SK-N-SH (cell line): Measurements from ENCODE around the gene MCRS1. TPM values are rescaled to one million over a fixed set of nuclear protein-coding genes. Genes with fewer than 3 reads are reported as not detected.
A peak's percentile ranks its signal among the peaks of the same experiment; 100 is the strongest.

Experiments used
- CTCF ChIA-PET: fragments of 300-600, 350-600 bp; formaldehyde crosslinking; extraction: SDS; loops from one replicate; lab custom pipeline; 2021; lab: Yijun Ruan, JAX
- POLR2A ChIA-PET: fragments of 350-600 bp; sonication (Branson Sonifier 250); formaldehyde crosslinking; extraction: SDS; loops from one replicate; lab custom pipeline; 2020; ENCODE audit warnings: antibody characterized with exemption, inconsistent platforms; lab: Yijun Ruan, JAX
- DNase-seq: peaks from one replicate; pipeline ENCODE4 v3.0.0; 2012
- H2AFZ ChIP-seq: fragments of 200-600 bp; sonication (generic); 2 replicates; pipeline ENCODE4 v1.8.1; 2016; ENCODE audit warnings: antibody characterized with exemption, mild to moderate bottlenecking, low read depth
- H3F3A ChIP-seq: fragments of 200-600 bp; sonication (generic); replicated peaks from 2 replicates; pipeline ENCODE3; 2016; ENCODE audit warnings: antibody characterized with exemption, mild to moderate bottlenecking; ENCODE audit not compliant: insufficient read depth
- H3K27ac ChIP-seq, 2 experiments: fragments of 200-500 bp in 1 of 2; fragments of 200-600 bp in 1 of 2; sonication (Bioruptor generic) in 1 of 2; sonication (generic), shearing (Covaris generic) in 1 of 2; 2 replicates each; pipeline versions ENCODE4 v1.5.1 to v1.6.1; 2014 to 2016; ENCODE audit warnings: low read depth in 2 of 2, inconsistent platforms in 1 of 2, low read length in 1 of 2, mild to moderate bottlenecking in 1 of 2, mixed read lengths in 1 of 2
- H3K27me3 ChIP-seq: fragments of 200-600 bp; sonication (generic), shearing (Covaris generic); 2 replicates; pipeline ENCODE4 v1.6.1; 2016; ENCODE audit warnings: mixed run types; ENCODE audit not compliant: insufficient read depth
- H3K36me3 ChIP-seq, 2 experiments: fragments of 200-500 bp in 1 of 2; fragments of 200-600 bp in 1 of 2; sonication (Bioruptor generic) in 1 of 2; sonication (generic) in 1 of 2; replicated peaks in 1 of 2; 2 replicates each; pipeline versions ENCODE3 to v1.5.1; 2014 to 2016; ENCODE audit warnings: low read length in 1 of 2, mild to moderate bottlenecking in 1 of 2; ENCODE audit not compliant: insufficient read depth in 2 of 2, control insufficient read depth in 1 of 2
- H3K4me1 ChIP-seq, 2 experiments: fragments of 200-500 bp in 1 of 2; fragments of 200-600 bp in 1 of 2; sonication (Bioruptor generic) in 1 of 2; sonication (generic), shearing (Covaris generic) in 1 of 2; 2 replicates each; pipeline versions ENCODE4 v1.5.1 to v1.6.1; 2014 to 2016; ENCODE audit warnings: low read depth in 1 of 2, low read length in 1 of 2, mixed run types in 1 of 2; ENCODE audit not compliant: insufficient read depth in 2 of 2, control insufficient read depth in 1 of 2
- H3K4me2 ChIP-seq: fragments of 200-600 bp; sonication (generic), shearing (Covaris generic); 2 replicates; pipeline ENCODE4 v1.6.1; 2017; ENCODE audit warnings: mixed run types
- H3K4me3 ChIP-seq, 2 experiments: fragments of 200-500 bp in 1 of 2; fragments of 200-600 bp in 1 of 2; sonication (Bioruptor generic) in 1 of 2; sonication (generic), shearing (Covaris generic) in 1 of 2; 2 replicates each; pipeline versions ENCODE4 v1.5.1 to v1.8.1; 2014 to 2016; ENCODE audit warnings: low read depth in 2 of 2, inconsistent platforms in 1 of 2, low read length in 1 of 2, mild to moderate bottlenecking in 1 of 2, mixed read lengths in 1 of 2, moderate library complexity in 1 of 2
- H3K79me2 ChIP-seq: fragments of 200-600 bp; sonication (generic); 2 replicates; pipeline ENCODE4 v1.8.1; 2017; ENCODE audit warnings: mild to moderate bottlenecking; ENCODE audit not compliant: insufficient read depth
- H3K9ac ChIP-seq: fragments of 200-600 bp; sonication (generic); 2 replicates; pipeline ENCODE4 v1.6.1; 2017; ENCODE audit warnings: mixed run types
- H3K9me2 ChIP-seq: fragments of 200-600 bp; sonication (generic); 2 replicates; pipeline ENCODE4 v1.6.1; 2017; ENCODE audit warnings: mixed run types
- H3K9me3 ChIP-seq: fragments of 200-600 bp; sonication (generic); 2 replicates; pipeline ENCODE4 v1.6.1; 2017; ENCODE audit warnings: mixed run types, mild to moderate bottlenecking, moderate library complexity
- H4K20me1 ChIP-seq: fragments of 200-600 bp; sonication (generic); 2 replicates; pipeline ENCODE4 v1.6.1; 2017; ENCODE audit warnings: mild to moderate bottlenecking, mixed run types; ENCODE audit not compliant: insufficient read depth
- CHD2 ChIP-seq: fragments of 150-350 bp; IDR thresholded peaks from 2 replicates; pipeline ENCODE4 v1.6.1; 2018; ENCODE audit warnings: low read length; ENCODE audit not compliant: partially characterized antibody
- CTCF ChIP-seq: fragments of 200-600 bp; sonication (generic); IDR thresholded peaks from 2 replicates; pipeline ENCODE4 v1.6.1; 2017; ENCODE audit warnings: antibody characterized with exemption, mild to moderate bottlenecking, moderate library complexity
- EP300 ChIP-seq, 2 experiments: IDR thresholded peaks; 2 replicates each; pipeline versions ENCODE4 v1.4.0 to v1.6.1; 2012; ENCODE audit warnings: borderline replicate concordance in 1 of 2, low read depth in 1 of 2, low read length in 1 of 2
- EZH2phosphoT487 ChIP-seq: fragments of 200-600 bp; sonication (generic); IDR thresholded peaks from 2 replicates; pipeline ENCODE4 v1.6.1; 2017; ENCODE audit warnings: low read depth, mixed run types, mild to moderate bottlenecking, antibody characterized with exemption, moderate library complexity, borderline replicate concordance
- FOSL2 ChIP-seq: IDR thresholded peaks from 2 replicates; pipeline ENCODE4 v1.4.0; 2012; ENCODE audit warnings: low read depth, mild to moderate bottlenecking, moderate library complexity, borderline replicate concordance
- FOXJ3 ChIP-seq: sonication (generic); formaldehyde crosslinking; IDR thresholded peaks from 2 replicates; pipeline ENCODE4 v1.5.1; 2020; ENCODE audit warnings: mild to moderate bottlenecking, missing genetic modification reagents
- FOXM1 ChIP-seq: IDR thresholded peaks from 2 replicates; pipeline ENCODE4 v1.4.0; 2012; ENCODE audit warnings: low read depth, mild to moderate bottlenecking
- IRF3 ChIP-seq: fragments of 150-350 bp; IDR thresholded peaks from 2 replicates; pipeline ENCODE4 v1.6.1; 2016; ENCODE audit warnings: mild to moderate bottlenecking, low read depth, low read length
- JUND ChIP-seq: IDR thresholded peaks from 2 replicates; pipeline ENCODE4 v1.4.0; 2012
- MXI1 ChIP-seq: IDR thresholded peaks from 2 replicates; pipeline ENCODE4 v1.6.1; 2012; ENCODE audit warnings: mild to moderate bottlenecking, low read depth, low read length, improper control_type of control experiment
- NRF1 ChIP-seq: IDR thresholded peaks from 2 replicates; pipeline ENCODE4 v1.6.1; 2012; ENCODE audit warnings: low read depth, mild to moderate bottlenecking, low read length
- PBX3 ChIP-seq: IDR thresholded peaks from 2 replicates; pipeline ENCODE4; 2012
- POLR2AphosphoS5 ChIP-seq: IDR thresholded peaks from 2 replicates; pipeline ENCODE4 v1.6.1; 2012; ENCODE audit warnings: low read depth, low read length
- RAD21 ChIP-seq: IDR thresholded peaks from 2 replicates; pipeline ENCODE4 v1.6.1; 2012; ENCODE audit warnings: mild to moderate bottlenecking, low read length
- RCOR1 ChIP-seq: fragments of 150-350 bp; IDR thresholded peaks from 2 replicates; pipeline ENCODE4 v1.6.1; 2017; ENCODE audit warnings: antibody characterized with exemption, low read length
- RFX5 ChIP-seq: IDR thresholded peaks from 2 replicates; pipeline ENCODE4 v1.6.1; 2012; ENCODE audit warnings: mild to moderate bottlenecking, improper control_type of control experiment, low read length
- TAF1 ChIP-seq: IDR thresholded peaks from 2 replicates; pipeline ENCODE4 v1.6.1; 2012; ENCODE audit warnings: low read depth, mild to moderate bottlenecking, low read length, moderate library complexity, borderline replicate concordance
- TCF12 ChIP-seq: IDR thresholded peaks from 2 replicates; pipeline ENCODE4 v1.4.0; 2012
- TEAD4 ChIP-seq: IDR thresholded peaks from 2 replicates; pipeline ENCODE4 v1.4.0; 2012; ENCODE audit warnings: mild to moderate bottlenecking, borderline replicate concordance; ENCODE audit not compliant: insufficient read depth
- YY1 ChIP-seq: IDR thresholded peaks from 2 replicates; pipeline ENCODE4 v1.4.0; 2012; ENCODE audit warnings: low read depth, mild to moderate bottlenecking
- WGBS: methylation state at CpG from one replicate; pipeline ENCODE4 v1.1.6; 2017; ENCODE audit warnings: low lambda C conversion rate; 5-methylcytosine and 5-hydroxymethylcytosine counted together
- polyA plus RNA-seq, 3 experiments: library from polyadenylated mRNA; depleted of rRNA; stranded (reverse); fragments of >200 nt; gene quantifications; 2 replicates each; pipeline ENCODE4 v1.2.3, GENCODE V29; 2012
- TF ChIP-seq, protein P1 (sequence below): IDR thresholded peaks from 2 replicates; pipeline ENCODE4 v1.6.1; 2012; ENCODE audit warnings: mild to moderate bottlenecking, low read depth, low read length, moderate library complexity
- TF ChIP-seq, protein P2 (sequence below): IDR thresholded peaks from 2 replicates; pipeline ENCODE4 v1.4.0; 2012; ENCODE audit warnings: low read depth

MCRS1 gene
- polyA plus RNA-seq, 1 of the 3 experiments (the other 2 are of a cell fraction), result 107 TPM

DNA sequence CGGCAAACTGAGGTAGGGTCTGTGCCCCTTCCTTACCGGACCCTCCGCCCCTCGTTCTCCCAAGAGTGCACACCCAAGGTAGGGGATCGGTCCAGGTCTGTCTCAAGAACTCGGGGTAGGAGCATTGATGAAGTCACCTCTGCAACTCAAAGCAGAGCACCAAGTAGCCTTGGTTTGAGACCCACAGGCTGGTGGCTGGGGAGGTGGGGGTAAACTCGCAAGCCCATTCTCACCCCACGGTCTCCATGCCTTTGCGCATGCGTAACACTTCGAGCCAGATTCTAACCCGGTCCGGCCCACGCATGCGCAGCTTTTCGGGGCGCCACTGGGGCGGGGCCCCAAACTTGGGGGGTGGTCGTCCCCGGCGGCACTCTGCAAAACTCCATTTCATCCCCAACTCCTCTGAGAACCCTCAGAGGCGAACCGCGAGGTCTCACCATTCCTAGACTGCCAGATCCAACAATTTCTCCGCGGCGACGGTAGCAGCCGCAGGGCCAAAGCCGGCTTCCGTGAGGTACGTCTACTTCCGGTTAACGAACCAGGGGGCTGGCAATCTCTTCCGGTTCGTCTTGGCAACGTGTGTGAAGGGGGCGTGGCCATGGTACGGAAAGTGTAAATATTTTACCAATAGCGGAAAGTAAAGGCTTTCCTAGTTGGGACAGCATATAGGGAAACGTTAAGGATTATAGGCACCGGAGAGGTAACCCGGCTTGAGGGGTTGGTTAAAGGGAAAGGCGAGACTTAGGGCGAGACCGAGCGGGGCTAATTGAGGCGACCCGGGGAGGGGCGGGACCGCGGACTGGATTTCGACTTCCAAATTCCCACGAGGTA, at the start of gene MCRS1 (continued):
- TF ChIP-seq PBX3 (no peak), EP300 (IDR thresholded peaks at IDR 0.05; ENCODE audit: borderline replicate concordance in 1 of 2, low read depth in 1 of 2, low read length in 1 of 2) (no peak), JUND (no peak), TCF12 (no peak), CTCF (no peak), MXI1 (peak; percentile 87), POLR2AphosphoS5 (peak; percentile 98), NRF1 (peak; percentile 99), FOXJ3 (no peak), RFX5 (no peak), CHD2 (peak; percentile 71), FOSL2 (no peak), TEAD4 (no peak)

DNA sequence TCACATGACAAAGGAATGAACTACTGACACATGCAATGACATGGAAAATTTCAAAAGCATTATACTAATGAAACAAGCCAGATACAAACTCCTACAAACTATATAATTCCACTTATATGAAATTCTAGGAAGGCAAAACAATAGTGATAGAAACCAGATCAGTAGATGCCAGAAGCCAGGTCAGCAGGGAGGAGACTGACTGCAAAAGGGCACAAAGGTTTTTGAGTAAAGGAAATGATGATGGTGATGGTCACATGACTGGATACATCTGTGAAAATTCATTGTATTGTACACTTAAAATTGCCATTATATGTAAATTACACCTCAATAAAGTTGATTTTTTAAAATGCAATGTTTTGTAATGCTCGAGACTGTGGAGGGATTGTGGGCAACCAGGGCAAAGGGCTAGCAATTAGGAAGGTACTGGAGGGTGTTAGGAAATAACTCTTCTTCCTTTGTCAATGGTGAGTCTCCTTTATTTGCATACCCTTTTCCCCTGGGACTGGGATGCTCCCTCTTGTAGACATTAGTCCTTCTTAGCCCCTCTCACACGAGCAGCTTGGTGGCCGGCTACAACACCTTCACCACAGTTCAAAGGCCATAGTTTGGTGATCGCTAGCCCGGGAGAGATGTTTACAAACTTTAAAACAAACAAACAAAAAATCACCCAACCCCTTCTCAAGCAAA, 48.7 kb upstream of the MCRS1 start:
- Histone ChIP-seq H4K20me1 (no peaks in the 10 kb centered on the region), H3K4me2 (no peak overlapping the region), H3K79me2 (no peaks in the 10 kb centered on the region), H3K9me2 (no peaks in the 10 kb centered on the region), H3K4me1 (peaks cover 2 to 6% of the 10 kb centered on the region in 2 experiments; a peak in 2 of 4 replicates), H3K9ac (no peak overlapping the region), H3K4me3 (no peak overlapping the region), H3K27me3 (no peaks in the 10 kb centered on the region), H2AFZ (no peak overlapping the region), H3K27ac (no peak overlapping the region), H3K36me3 (no peaks in the 10 kb centered on the region), H3F3A (peaks cover 10% of the 10 kb centered on the region), H3K9me3 (peaks cover 11% of the 10 kb centered on the region; the same call in 1 of the 2 replicates)
- ChIA-PET CTCF (interaction anchor here (0.9 to 13.7 kb wide), 2 partner anchors 20 to 36 kb away, joined by 4 to 102 read pairs; no protein-coding TSS in a partner anchor), POLR2A (no interaction called here)
- DNase-seq, result no peak
- WGBS, result 87% methylated on average over 5 of the region's 5 CpGs
- TF ChIP-seq, protein P1, sequence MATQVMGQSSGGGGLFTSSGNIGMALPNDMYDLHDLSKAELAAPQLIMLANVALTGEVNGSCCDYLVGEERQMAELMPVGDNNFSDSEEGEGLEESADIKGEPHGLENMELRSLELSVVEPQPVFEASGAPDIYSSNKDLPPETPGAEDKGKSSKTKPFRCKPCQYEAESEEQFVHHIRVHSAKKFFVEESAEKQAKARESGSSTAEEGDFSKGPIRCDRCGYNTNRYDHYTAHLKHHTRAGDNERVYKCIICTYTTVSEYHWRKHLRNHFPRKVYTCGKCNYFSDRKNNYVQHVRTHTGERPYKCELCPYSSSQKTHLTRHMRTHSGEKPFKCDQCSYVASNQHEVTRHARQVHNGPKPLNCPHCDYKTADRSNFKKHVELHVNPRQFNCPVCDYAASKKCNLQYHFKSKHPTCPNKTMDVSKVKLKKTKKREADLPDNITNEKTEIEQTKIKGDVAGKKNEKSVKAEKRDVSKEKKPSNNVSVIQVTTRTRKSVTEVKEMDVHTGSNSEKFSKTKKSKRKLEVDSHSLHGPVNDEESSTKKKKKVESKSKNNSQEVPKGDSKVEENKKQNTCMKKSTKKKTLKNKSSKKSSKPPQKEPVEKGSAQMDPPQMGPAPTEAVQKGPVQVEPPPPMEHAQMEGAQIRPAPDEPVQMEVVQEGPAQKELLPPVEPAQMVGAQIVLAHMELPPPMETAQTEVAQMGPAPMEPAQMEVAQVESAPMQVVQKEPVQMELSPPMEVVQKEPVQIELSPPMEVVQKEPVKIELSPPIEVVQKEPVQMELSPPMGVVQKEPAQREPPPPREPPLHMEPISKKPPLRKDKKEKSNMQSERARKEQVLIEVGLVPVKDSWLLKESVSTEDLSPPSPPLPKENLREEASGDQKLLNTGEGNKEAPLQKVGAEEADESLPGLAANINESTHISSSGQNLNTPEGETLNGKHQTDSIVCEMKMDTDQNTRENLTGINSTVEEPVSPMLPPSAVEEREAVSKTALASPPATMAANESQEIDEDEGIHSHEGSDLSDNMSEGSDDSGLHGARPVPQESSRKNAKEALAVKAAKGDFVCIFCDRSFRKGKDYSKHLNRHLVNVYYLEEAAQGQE, result no peak
- TF ChIP-seq EP300 (IDR thresholded peaks at IDR 0.05; ENCODE audit: borderline replicate concordance in 1 of 2, low read depth in 1 of 2, low read length in 1 of 2), result no peak
- no peak for TF ChIP-seq IRF3
- no peak for TF ChIP-seq RAD21
- TF ChIP-seq, protein P2, sequence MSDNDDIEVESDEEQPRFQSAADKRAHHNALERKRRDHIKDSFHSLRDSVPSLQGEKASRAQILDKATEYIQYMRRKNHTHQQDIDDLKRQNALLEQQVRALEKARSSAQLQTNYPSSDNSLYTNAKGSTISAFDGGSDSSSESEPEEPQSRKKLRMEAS, result no peak
- no peak for TF ChIP-seq YY1
- no peak for TF ChIP-seq EZH2phosphoT487
- no peak for TF ChIP-seq POLR2AphosphoS5
- no peak for TF ChIP-seq MXI1
- TF ChIP-seq RCOR1, result no peak
- TF ChIP-seq NRF1, result no peak
- TF ChIP-seq FOXM1, result no peak
- TF ChIP-seq TAF1, result no peak
